Stimulated activated CD4-positive, alpha-beta T cell treated with anti-CD3 and anti-CD28 coated beads, Interleukin-4, amount 100 ng/mL, for 24 hours (primary cell): ENCODE data around the gene RABGGTA.
"Not testable (repeated sequence)": the region's sequence is repeated elsewhere in the genome, so short reads cannot be mapped to it uniquely, and the experiment has no call there.

Source experiments
- DNase-seq: peaks from one replicate; pipeline ENCODE4 v3.0.0-alpha.2; 2020

The RABGGTA gene

GRCh38 chr14:24238527-24239037 is 32.8 kb downstream of the RABGGTA start:
- no peak for DNase-seq

- no peak for DNase-seq
These were observed 33.3 kb downstream of the RABGGTA start for GRCh38 chr14:24238123-24238522.

- no peak for DNase-seq
These were observed 33.9 kb downstream of the RABGGTA start for GRCh38 chr14:24237463-24237955.

GRCh38 chr14:24236689-24237462 is 34.5 kb downstream of the RABGGTA start:
- no peak for DNase-seq

GRCh38 chr14:24235804-24236688 is 35.4 kb downstream of the RABGGTA start:
- DNase-seq = no peak

GRCh38 chr14:24234095-24235005 is 37.0 kb downstream of the RABGGTA start:
- no peak for DNase-seq

GRCh38 chr14:24233538-24233866 is 37.9 kb downstream of the RABGGTA start:
- DNase-seq = no peak

GRCh38 chr14:24232645-24233537 is 38.5 kb downstream of the RABGGTA start, which contains the start of gene GMPR2:
Gene GMPR2, plus strand, starts transcription at chr14:24232929. Its CDS starts 325 bp downstream, at chr14:24233254.
- no peak for DNase-seq

DNA sequence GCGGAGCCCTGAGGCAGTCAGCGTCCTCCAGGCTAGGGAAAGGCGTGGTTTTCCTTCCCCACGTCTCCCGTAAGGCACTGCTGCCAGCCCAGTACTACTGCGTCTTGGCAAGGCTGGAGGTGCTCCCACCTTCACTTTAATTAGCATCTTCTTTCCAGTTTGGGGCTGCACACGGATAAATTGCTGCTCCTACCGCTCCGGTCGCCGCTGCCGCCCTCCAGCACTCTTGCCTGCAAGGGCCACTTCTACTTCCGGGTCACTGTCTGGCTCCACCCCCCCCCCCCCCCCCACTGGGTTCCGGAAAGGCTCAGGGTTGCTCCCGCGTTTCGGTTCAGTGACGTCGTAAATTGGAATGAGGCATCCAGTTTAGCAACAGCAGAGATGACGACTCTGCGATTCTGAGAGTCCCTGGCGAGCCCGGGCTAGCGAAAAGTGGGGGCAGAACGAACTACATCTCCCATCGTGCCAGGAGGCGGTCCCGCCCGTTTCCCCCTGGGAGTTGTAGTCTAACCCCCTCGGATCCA is 39.2 kb downstream of the RABGGTA start, which contains the start of gene NEDD8:
Gene NEDD8 (minus strand): TSS at position 247 of the 524 bp plus-strand sequence. CDS start 100 bp downstream, at position 147.
- peak; percentile 94 for DNase-seq

DNA sequence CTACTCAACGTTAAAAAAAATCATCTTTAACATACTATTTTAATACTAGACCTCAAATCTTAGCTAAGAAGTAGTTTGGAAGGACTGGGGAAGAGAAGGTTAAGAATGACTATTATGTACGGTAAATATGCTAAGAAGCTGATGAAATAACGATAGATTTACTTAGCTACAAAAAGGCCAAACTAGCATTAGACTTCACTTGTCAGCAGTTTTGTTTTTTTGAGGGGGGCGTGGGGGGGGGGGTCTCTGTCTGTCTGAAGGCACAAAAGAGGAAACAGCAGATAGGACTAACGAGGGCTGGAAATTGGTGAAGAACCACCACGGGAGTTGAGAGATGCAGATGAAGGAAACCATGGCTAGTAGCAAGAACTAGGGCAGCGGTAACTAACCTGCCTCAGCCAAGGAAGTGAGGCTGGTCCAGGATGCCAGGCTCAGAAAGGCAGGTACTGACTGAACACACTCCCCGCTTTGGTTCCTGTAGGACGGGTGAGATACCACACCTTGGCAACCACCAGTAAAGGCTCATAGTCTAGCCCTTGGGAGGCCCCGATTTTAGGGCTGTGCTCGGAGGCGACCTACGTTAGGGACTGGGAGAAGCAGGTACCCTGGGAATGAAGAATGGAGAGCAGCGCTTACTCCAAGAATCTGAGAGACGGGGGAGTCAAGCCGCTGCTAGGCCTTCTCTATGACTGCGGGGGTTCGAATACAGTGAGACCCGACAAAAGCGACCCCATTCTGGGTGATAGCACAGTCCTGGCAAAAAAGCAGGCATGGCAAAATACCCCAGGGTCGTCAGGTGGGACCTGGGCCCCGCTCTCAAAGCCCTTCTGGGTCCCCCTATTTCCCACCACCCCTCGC is 39.9 kb downstream of the RABGGTA start:
- no peak for DNase-seq

- no peak for DNase-seq
These were observed 42.5 kb downstream of the RABGGTA start for GRCh38 chr14:24228902-24229301.

DNA sequence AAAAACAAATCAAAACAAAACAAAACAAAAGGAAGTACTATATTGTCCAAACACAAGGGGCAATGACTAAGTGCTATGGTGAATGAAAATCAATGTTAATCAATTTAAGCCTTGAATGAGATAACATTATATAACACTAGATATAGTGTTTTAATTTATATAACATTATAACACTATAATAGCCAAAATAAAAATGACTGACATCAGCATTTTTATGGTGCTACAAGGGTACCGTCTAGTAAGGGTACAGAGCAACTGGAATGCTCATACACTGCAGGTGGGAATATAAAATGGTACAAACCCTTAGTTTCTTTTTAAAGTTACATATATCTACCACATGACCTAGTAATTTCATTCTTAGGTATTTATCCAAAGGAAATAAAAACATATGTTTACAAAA is 44.9 kb downstream of the RABGGTA start:
- DNase-seq = no peak

GRCh38 chr14:24224618-24225071 is 46.8 kb downstream of the RABGGTA start:
- no peak for DNase-seq

DNA sequence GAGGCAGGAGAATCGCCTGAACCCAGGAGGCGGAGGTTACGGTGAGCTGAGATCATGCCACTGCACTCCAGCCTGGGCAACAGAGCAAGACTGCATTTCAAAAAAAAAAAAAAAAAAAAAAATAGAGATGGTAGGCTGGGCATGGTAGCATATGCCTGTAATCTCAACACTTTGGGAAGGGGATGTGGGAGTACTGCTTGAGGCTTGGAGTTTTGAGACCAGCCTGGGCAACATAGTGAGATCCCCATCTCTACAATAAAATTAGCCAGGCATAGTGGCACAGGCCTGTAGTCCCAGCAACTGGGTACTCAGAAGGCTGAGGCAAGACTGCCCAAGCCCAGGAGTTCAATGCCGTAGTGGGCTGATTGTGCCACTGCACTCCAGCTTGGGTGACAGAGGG is 48.4 kb downstream of the RABGGTA start:
- DNase-seq = not testable (repeated sequence)

- DNase-seq = no peak
These were observed 51.9 kb downstream of the RABGGTA start for GRCh38 chr14:24219521-24219920.

DNA sequence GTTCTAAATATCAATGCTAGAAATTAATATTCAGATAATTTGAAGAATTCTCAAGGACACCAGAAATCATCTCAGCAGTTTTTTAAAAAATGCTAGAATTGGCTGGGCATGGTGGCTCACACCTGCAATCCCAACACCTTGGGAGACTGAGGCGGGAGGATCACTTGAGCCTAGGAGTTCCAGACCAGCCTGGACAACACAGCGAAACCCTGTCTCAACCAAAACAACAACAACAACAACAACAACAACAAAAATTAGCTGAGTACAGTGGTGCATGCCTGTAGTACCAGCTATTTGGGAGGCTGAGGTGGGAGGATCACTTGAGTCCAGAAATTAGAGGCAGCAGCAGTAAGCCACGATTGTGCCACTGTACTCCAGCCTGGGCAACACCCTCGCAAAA is 52.3 kb downstream of the RABGGTA start:
- DNase-seq = no peak

DNA sequence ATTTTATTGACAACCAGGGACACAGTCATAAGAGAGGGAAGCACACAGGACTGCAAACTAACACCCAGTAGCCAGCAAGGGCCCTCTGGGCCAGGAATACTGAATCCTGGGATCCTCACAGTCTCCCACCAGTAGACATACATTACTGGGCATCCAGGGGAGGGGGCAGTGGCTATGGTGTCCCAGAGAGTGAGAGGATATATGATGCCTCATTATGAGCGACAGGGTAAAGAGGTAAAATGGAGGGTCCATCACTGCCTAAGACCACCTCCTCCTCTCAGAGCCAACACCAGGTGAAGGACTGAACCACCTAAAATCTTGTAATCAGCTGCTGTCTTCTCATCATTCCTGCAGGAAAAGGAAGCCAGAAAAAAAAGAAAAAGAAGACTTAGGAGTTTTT is 54.5 kb downstream of the RABGGTA start:
- not testable (repeated sequence) for DNase-seq

- DNase-seq = no peak
These were observed 55.1 kb downstream of the RABGGTA start for GRCh38 chr14:24216345-24216699.
